DND-41 (cell line): ENCODE results near the gene ZRSR2.

Source experiments
- ATAC-seq: fragments of 200-7000 bp; cut with Tn5 transposase; 3 replicates; pipeline ENCODE4 v1.9.1; 2021; ENCODE audit warnings: low read depth; ENCODE audit not compliant: insufficient read depth
- DNase-seq: peaks from one replicate; pipeline ENCODE4 v3.0.0-alpha.2; 2020
- H2AFZ ChIP-seq: 2 replicates; pipeline ENCODE4 v1.6.0; 2012; ENCODE audit warnings: low read depth, low read length
- H3K27ac ChIP-seq: 2 replicates; pipeline ENCODE4 v1.5.1; 2012; ENCODE audit warnings: low read length, inconsistent platforms
- H3K27me3 ChIP-seq: fragments of 200-600 bp; sonication (generic); 2 replicates; pipeline ENCODE4 v1.6.0; 2012; ENCODE audit warnings: low read length, mild to moderate bottlenecking, inconsistent platforms; ENCODE audit not compliant: insufficient read depth, poor library complexity
- H3K36me3 ChIP-seq: 2 replicates; pipeline ENCODE4 v1.5.1; 2012; ENCODE audit warnings: low read length, inconsistent platforms; ENCODE audit not compliant: insufficient read depth
- H3K4me1 ChIP-seq: 2 replicates; pipeline ENCODE4 v1.5.1; 2012; ENCODE audit warnings: mild to moderate bottlenecking, low read length; ENCODE audit not compliant: insufficient read depth
- H3K4me2 ChIP-seq: 2 replicates; pipeline ENCODE4 v1.6.0; 2012; ENCODE audit warnings: mild to moderate bottlenecking, moderate library complexity, low read length, inconsistent platforms; ENCODE audit not compliant: insufficient read depth
- H3K4me3 ChIP-seq, 2 experiments: fragments of 200-600 bp in 1 of 2; shearing (Covaris generic) in 1 of 2; 2 replicates each; pipeline ENCODE4 v1.5.1; 2012 to 2016; ENCODE audit warnings: inconsistent platforms in 2 of 2, low read length in 2 of 2, mild to moderate bottlenecking in 2 of 2, low read depth in 1 of 2, moderate library complexity in 1 of 2
- H3K79me2 ChIP-seq: 2 replicates; pipeline ENCODE4 v1.6.0; 2012; ENCODE audit warnings: low read length, inconsistent platforms; ENCODE audit not compliant: insufficient read depth
- H3K9ac ChIP-seq: 2 replicates; pipeline ENCODE4 v1.6.0; 2012; ENCODE audit warnings: low read depth, mild to moderate bottlenecking, inconsistent platforms, low read length, moderate library complexity
- H3K9me3 ChIP-seq: 2 replicates; pipeline ENCODE4 v1.5.1; 2012; ENCODE audit warnings: low read length, moderate library complexity, mild to moderate bottlenecking, inconsistent platforms; ENCODE audit not compliant: insufficient read depth, severe bottlenecking
- H4K20me1 ChIP-seq: 2 replicates; pipeline ENCODE4 v1.6.0; 2012; ENCODE audit warnings: low read length; ENCODE audit not compliant: insufficient read depth
- EZH2 ChIP-seq: IDR thresholded peaks from 3 replicates; pipeline ENCODE4 v1.6.1; 2012; ENCODE audit warnings: borderline replicate concordance, low read depth, mild to moderate bottlenecking, moderate library complexity, low read length, inconsistent platforms; ENCODE audit not compliant: severe bottlenecking
- TF ChIP-seq, protein P1 (sequence below): IDR thresholded peaks from 2 replicates; pipeline ENCODE4 v1.5.1; 2012; ENCODE audit warnings: borderline replicate concordance, low read length, moderate library complexity, mild to moderate bottlenecking; ENCODE audit not compliant: poor library complexity, severe bottlenecking; ENCODE audit errors: extremely low read depth

The ZRSR2 gene

GRCh38 chrX:15866147-15866546 lies 75.9 kb downstream of the ZRSR2 start:
- Histone ChIP-seq H3K4me3 (no peak overlapping the region), H3K4me1 (no peaks in the 10 kb centered on the region), H3K4me2 (no peak overlapping the region), H4K20me1 (no peaks in the 10 kb centered on the region), H3K9me3 (no peaks in the 10 kb centered on the region), H3K27me3 (no peaks in the 10 kb centered on the region), H3K27ac (no peak overlapping the region), H3K79me2 (no peaks in the 10 kb centered on the region), H3K36me3 (no peaks in the 10 kb centered on the region), H3K9ac (no peak overlapping the region), H2AFZ (no peak overlapping the region)
- TF ChIP-seq EZH2, result no peak
- TF ChIP-seq, protein P1, sequence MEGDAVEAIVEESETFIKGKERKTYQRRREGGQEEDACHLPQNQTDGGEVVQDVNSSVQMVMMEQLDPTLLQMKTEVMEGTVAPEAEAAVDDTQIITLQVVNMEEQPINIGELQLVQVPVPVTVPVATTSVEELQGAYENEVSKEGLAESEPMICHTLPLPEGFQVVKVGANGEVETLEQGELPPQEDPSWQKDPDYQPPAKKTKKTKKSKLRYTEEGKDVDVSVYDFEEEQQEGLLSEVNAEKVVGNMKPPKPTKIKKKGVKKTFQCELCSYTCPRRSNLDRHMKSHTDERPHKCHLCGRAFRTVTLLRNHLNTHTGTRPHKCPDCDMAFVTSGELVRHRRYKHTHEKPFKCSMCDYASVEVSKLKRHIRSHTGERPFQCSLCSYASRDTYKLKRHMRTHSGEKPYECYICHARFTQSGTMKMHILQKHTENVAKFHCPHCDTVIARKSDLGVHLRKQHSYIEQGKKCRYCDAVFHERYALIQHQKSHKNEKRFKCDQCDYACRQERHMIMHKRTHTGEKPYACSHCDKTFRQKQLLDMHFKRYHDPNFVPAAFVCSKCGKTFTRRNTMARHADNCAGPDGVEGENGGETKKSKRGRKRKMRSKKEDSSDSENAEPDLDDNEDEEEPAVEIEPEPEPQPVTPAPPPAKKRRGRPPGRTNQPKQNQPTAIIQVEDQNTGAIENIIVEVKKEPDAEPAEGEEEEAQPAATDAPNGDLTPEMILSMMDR, result no peak
- no peak for ATAC-seq
- no peak for DNase-seq

GRCh38 chrX:15869695-15870094 lies 79.4 kb downstream of the ZRSR2 start:
- H4K20me1 ChIP-seq, result no peaks in the 10 kb centered on the region
- no peak overlapping the region for H3K4me3 ChIP-seq
- no peaks in the 10 kb centered on the region for H3K36me3 ChIP-seq
- H3K4me2 ChIP-seq, result no peak overlapping the region
- H2AFZ ChIP-seq, result no peak overlapping the region
- no peaks in the 10 kb centered on the region for H3K79me2 ChIP-seq
- no peak overlapping the region for H3K9ac ChIP-seq
- H3K9me3 ChIP-seq, result no peaks in the 10 kb centered on the region
- H3K27ac ChIP-seq, result no peak overlapping the region
- H3K27me3 ChIP-seq, result no peaks in the 10 kb centered on the region
- ATAC-seq (no peak), DNase-seq (no peak)
- TF ChIP-seq, protein P1, result no peak
- TF ChIP-seq EZH2, result no peak
- H3K4me1 ChIP-seq, result no peaks in the 10 kb centered on the region

DNA sequence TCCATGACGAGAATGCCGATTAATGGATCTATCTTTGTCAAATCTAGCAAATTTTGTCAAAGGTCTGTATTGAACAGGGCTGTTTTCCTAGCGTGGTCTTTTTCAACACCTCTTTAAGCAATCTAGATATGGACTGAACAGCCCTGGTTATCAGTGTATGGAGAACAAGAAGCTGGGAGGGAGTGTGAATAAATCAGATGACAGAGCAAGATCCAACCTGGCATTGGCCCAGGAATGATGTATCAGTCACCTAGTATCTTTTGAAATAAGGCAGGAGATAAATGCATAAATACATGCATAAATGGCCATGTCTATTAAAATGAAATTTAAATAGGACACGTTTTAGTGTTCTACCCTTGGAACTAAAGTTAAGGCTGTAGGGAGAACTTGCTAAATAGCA lies 80.0 kb downstream of the ZRSR2 start:
- Histone ChIP-seq H4K20me1 (no peaks in the 10 kb centered on the region), H3K4me3 (no peak overlapping the region), H3K4me1 (no peaks in the 10 kb centered on the region), H3K9me3 (no peaks in the 10 kb centered on the region), H3K79me2 (no peaks in the 10 kb centered on the region), H3K27me3 (no peaks in the 10 kb centered on the region), H3K36me3 (no peaks in the 10 kb centered on the region), H3K4me2 (no peak overlapping the region), H3K27ac (no peak overlapping the region), H3K9ac (no peak overlapping the region), H2AFZ (no peak overlapping the region)
- ATAC-seq (no peak), DNase-seq (no peak)
- no peak for TF ChIP-seq EZH2
- TF ChIP-seq, protein P1, result no peak
